ENCODE data around the gene CTU2.
A peak's percentile ranks its signal among the peaks of the same experiment; 100 is the strongest.

The CTU2 gene

GRCh38 chr16:88697831-88698615, 8.3 kb upstream of the CTU2 start:
- H3K4me1 ChIP-seq (ENCODE audit: control insufficient read depth, insufficient read depth, low read length, poor library complexity, severe bottlenecking) = peaks cover 18% of the 10 kb centered on the region
- 92 to 94% methylated on average over 31 to 34 of the region's 37 CpGs for WGBS, 2 experiments (ENCODE audit: insufficient coverage in 2 of 2)
- peaks cover 54% of the 10 kb centered on the region for H3K36me3 ChIP-seq (ENCODE audit: control insufficient read depth, insufficient read depth, low read length)
- H3K9me3 ChIP-seq (ENCODE audit: control insufficient read depth, low read length) = no peaks in the 10 kb centered on the region
- no peak overlapping the region for H3K27ac ChIP-seq (ENCODE audit: low read depth, low read length, severe bottlenecking)
- H3K4me3 ChIP-seq (ENCODE audit: extremely low read depth, insufficient read depth, low read length, poor library complexity, severe bottlenecking) = no peak overlapping the region

- Histone ChIP-seq H3K27ac (ENCODE audit: low read depth, low read length, severe bottlenecking) (no peak overlapping the region), H3K4me1 (ENCODE audit: control insufficient read depth, insufficient read depth, low read length, poor library complexity, severe bottlenecking) (peaks cover 23% of the 10 kb centered on the region), H3K9me3 (ENCODE audit: control insufficient read depth, low read length) (no peaks in the 10 kb centered on the region), H3K36me3 (ENCODE audit: control insufficient read depth, insufficient read depth, low read length) (peaks cover 56% of the 10 kb centered on the region), H3K4me3 (ENCODE audit: extremely low read depth, insufficient read depth, low read length, poor library complexity, severe bottlenecking) (no peak overlapping the region)
- WGBS, 2 experiments (ENCODE audit: insufficient coverage in 2 of 2) = 94 to 96% methylated on average over 17 to 25 of the region's 25 CpGs
Observed at GRCh38 chr16:88698646-88699045, 7.7 kb upstream of the CTU2 start.

- peaks cover 29% of the 10 kb centered on the region for H3K4me1 ChIP-seq (ENCODE audit: control insufficient read depth, insufficient read depth, low read length, poor library complexity, severe bottlenecking)
- no peak overlapping the region for H3K27ac ChIP-seq (ENCODE audit: low read depth, low read length, severe bottlenecking)
- WGBS, 2 experiments (ENCODE audit: insufficient coverage in 2 of 2) = 94 to 96% methylated on average over 13 to 16 of the region's 16 CpGs
- peaks cover 56% of the 10 kb centered on the region for H3K36me3 ChIP-seq (ENCODE audit: control insufficient read depth, insufficient read depth, low read length)
- H3K4me3 ChIP-seq (ENCODE audit: extremely low read depth, insufficient read depth, low read length, poor library complexity, severe bottlenecking) = no peak overlapping the region
- H3K9me3 ChIP-seq (ENCODE audit: control insufficient read depth, low read length) = no peaks in the 10 kb centered on the region
Observed at GRCh38 chr16:88699180-88699579, 7.1 kb upstream of the CTU2 start.

GRCh38 chr16:88700322-88700635, 6.0 kb upstream of the CTU2 start:
- H3K36me3 ChIP-seq (ENCODE audit: control insufficient read depth, insufficient read depth, low read length) = peaks cover 56% of the 10 kb centered on the region
- 89 to 98% methylated on average over 13 to 14 of the region's 14 CpGs for WGBS, 2 experiments (ENCODE audit: insufficient coverage in 2 of 2)
- no peaks in the 10 kb centered on the region for H3K9me3 ChIP-seq (ENCODE audit: control insufficient read depth, low read length)
- no peak overlapping the region for H3K4me3 ChIP-seq (ENCODE audit: extremely low read depth, insufficient read depth, low read length, poor library complexity, severe bottlenecking)
- no peak overlapping the region for H3K27ac ChIP-seq (ENCODE audit: low read depth, low read length, severe bottlenecking)
- H3K4me1 ChIP-seq (ENCODE audit: control insufficient read depth, insufficient read depth, low read length, poor library complexity, severe bottlenecking) = peaks cover 37% of the 10 kb centered on the region

- Histone ChIP-seq H3K27ac (ENCODE audit: low read depth, low read length, severe bottlenecking) (no peak overlapping the region), H3K4me3 (ENCODE audit: extremely low read depth, insufficient read depth, low read length, poor library complexity, severe bottlenecking) (no peak overlapping the region), H3K4me1 (ENCODE audit: control insufficient read depth, insufficient read depth, low read length, poor library complexity, severe bottlenecking) (peaks cover 38% of the 10 kb centered on the region), H3K36me3 (ENCODE audit: control insufficient read depth, insufficient read depth, low read length) (peaks cover 55% of the 10 kb centered on the region), H3K9me3 (ENCODE audit: control insufficient read depth, low read length) (no peaks in the 10 kb centered on the region)
- WGBS, 2 experiments (ENCODE audit: insufficient coverage in 2 of 2) = 86 to 90% methylated on average over 32 to 37 of the region's 42 CpGs
Observed at GRCh38 chr16:88700636-88701482, 5.4 kb upstream of the CTU2 start.

GRCh38 chr16:88701581-88702370, 4.5 kb upstream of the CTU2 start:
- Histone ChIP-seq H3K4me3 (ENCODE audit: extremely low read depth, insufficient read depth, low read length, poor library complexity, severe bottlenecking) (no peak overlapping the region), H3K36me3 (ENCODE audit: control insufficient read depth, insufficient read depth, low read length) (peaks cover 46% of the 10 kb centered on the region), H3K9me3 (ENCODE audit: control insufficient read depth, low read length) (no peaks in the 10 kb centered on the region), H3K4me1 (ENCODE audit: control insufficient read depth, insufficient read depth, low read length, poor library complexity, severe bottlenecking) (peaks cover 38% of the 10 kb centered on the region), H3K27ac (ENCODE audit: low read depth, low read length, severe bottlenecking) (no peak overlapping the region)
- 89 to 94% methylated on average over 29 to 30 of the region's 30 CpGs for WGBS, 2 experiments (ENCODE audit: insufficient coverage in 2 of 2)

GRCh38 chr16:88702371-88703210, 3.7 kb upstream of the CTU2 start:
- WGBS, 2 experiments (ENCODE audit: insufficient coverage in 2 of 2) = 93 to 96% methylated on average over 26 to 31 of the region's 31 CpGs
- Histone ChIP-seq H3K4me3 (ENCODE audit: extremely low read depth, insufficient read depth, low read length, poor library complexity, severe bottlenecking) (no peak overlapping the region), H3K27ac (ENCODE audit: low read depth, low read length, severe bottlenecking) (no peak overlapping the region), H3K4me1 (ENCODE audit: control insufficient read depth, insufficient read depth, low read length, poor library complexity, severe bottlenecking) (peaks cover 42% of the 10 kb centered on the region), H3K9me3 (ENCODE audit: control insufficient read depth, low read length) (no peaks in the 10 kb centered on the region), H3K36me3 (ENCODE audit: control insufficient read depth, insufficient read depth, low read length) (peaks cover 39% of the 10 kb centered on the region)

- Histone ChIP-seq H3K9me3 (ENCODE audit: control insufficient read depth, low read length) (no peaks in the 10 kb centered on the region), H3K4me1 (ENCODE audit: control insufficient read depth, insufficient read depth, low read length, poor library complexity, severe bottlenecking) (peaks cover 43% of the 10 kb centered on the region), H3K36me3 (ENCODE audit: control insufficient read depth, insufficient read depth, low read length) (peaks cover 29% of the 10 kb centered on the region), H3K4me3 (ENCODE audit: extremely low read depth, insufficient read depth, low read length, poor library complexity, severe bottlenecking) (no peak overlapping the region), H3K27ac (ENCODE audit: low read depth, low read length, severe bottlenecking) (no peak overlapping the region)
- 92% methylated on average over 22 to 24 of the region's 26 CpGs for WGBS, 2 experiments (ENCODE audit: insufficient coverage in 2 of 2)
Observed at GRCh38 chr16:88703486-88704309, 2.6 kb upstream of the CTU2 start.

- peaks cover 23% of the 10 kb centered on the region for H3K36me3 ChIP-seq (ENCODE audit: control insufficient read depth, insufficient read depth, low read length)
- peaks cover 43% of the 10 kb centered on the region for H3K4me1 ChIP-seq (ENCODE audit: control insufficient read depth, insufficient read depth, low read length, poor library complexity, severe bottlenecking)
- no peaks in the 10 kb centered on the region for H3K9me3 ChIP-seq (ENCODE audit: control insufficient read depth, low read length)
- no peak overlapping the region for H3K27ac ChIP-seq (ENCODE audit: low read depth, low read length, severe bottlenecking)
- 52 to 55% methylated on average over 9 of the region's 9 CpGs for WGBS, 2 experiments (ENCODE audit: insufficient coverage in 2 of 2)
- H3K4me3 ChIP-seq (ENCODE audit: extremely low read depth, insufficient read depth, low read length, poor library complexity, severe bottlenecking) = peak overlapping the region; percentile 95
Observed at GRCh38 chr16:88705076-88705684, 1.1 kb upstream of the CTU2 start.
